ENCODE measurements around the gene UBE3D. TPM values are rescaled to one million over a fixed set of nuclear protein-coding genes. Genes with fewer than 3 reads are reported as not detected.

The UBE3D gene
- total RNA-seq (1 to 10 TPM; 4.1 to 4.2 TPM), total RNA-seq (3.8 to 18.3 (median 9.7) reads per million in 172 experiments)
- polyA plus RNA-seq (2013, experiment 1 of 2): 3.9 TPM
- polyA plus RNA-seq (2013, experiment 2 of 2): 4.5 TPM

DNA sequence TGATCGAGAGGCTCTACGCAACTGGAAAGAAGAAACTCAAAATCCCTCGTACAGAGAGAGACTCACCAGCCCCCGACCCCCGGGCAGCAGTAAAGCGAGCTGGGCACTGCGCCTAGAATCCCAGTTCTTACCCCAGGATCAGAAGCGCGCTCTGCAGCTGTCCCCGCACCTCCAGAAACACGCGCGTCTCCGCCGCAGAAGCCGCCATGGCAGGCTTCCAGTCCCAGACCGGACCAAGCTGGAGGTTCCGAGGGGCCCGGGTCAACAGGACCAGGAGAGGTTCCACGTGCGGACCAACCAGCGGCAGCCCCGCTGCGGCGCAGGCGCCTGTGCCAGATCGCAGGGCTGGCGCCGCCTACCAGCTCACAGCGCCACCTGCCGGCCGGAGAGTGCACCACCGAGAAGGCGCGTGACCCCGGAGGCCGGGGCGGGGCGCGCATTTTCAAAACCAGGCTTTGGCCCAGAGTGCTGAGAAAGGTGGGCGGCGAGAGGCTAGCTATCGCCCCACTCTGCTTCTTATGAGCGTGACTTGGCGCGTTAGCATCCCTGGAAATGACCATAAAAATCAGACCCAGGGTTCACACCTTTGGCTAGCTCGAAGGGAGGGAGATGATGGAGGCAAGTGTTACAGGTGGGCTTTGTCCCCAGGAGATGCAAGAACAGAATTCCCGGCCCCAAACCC lies at the start of gene UBE3D:
Gene UBE3D (minus strand): TSS at position 331 of the 682 bp plus-strand sequence. CDS start 123 bp downstream, at position 208.
- POLR2A ChIA-PET: interaction anchor here (0.8 to 1.6 kb wide), 7 partner anchors 11 to 1314 kb away, joined by 3 to 8 read pairs (median 6); partner anchors contain the start of genes PGM3, RWDD2A and TENT5A
- ATAC-seq (ENCODE audit: poor library complexity) (peak; percentile 61), DNase-seq (peak; percentile 83 to 95 (median 90))
- Mint-ChIP-seq H3K4me3 (peak within 1 kb of the TSS; percentile 93), H3K9me3 (no peaks in the 10 kb centered on the region), H3K4me1 (ENCODE audit: low read depth) (peaks cover 62% of the 10 kb centered on the region), H3K27me3 (no peaks in the 10 kb centered on the region), H3K27ac (peak within 1 kb of the TSS; percentile 47), H3K36me3 (ENCODE audit: low read depth) (peaks cover 14% of the 10 kb centered on the region)
- CTCF ChIA-PET: interaction anchor here (0.7 to 2.6 kb wide), 23 partner anchors 8 to 1162 kb away, joined by 3 to 12 read pairs (median 4); partner anchors contain the start of genes CEP162, CYB5R4, PGM3 and RWDD2A
- TF ChIP-seq, protein P1, sequence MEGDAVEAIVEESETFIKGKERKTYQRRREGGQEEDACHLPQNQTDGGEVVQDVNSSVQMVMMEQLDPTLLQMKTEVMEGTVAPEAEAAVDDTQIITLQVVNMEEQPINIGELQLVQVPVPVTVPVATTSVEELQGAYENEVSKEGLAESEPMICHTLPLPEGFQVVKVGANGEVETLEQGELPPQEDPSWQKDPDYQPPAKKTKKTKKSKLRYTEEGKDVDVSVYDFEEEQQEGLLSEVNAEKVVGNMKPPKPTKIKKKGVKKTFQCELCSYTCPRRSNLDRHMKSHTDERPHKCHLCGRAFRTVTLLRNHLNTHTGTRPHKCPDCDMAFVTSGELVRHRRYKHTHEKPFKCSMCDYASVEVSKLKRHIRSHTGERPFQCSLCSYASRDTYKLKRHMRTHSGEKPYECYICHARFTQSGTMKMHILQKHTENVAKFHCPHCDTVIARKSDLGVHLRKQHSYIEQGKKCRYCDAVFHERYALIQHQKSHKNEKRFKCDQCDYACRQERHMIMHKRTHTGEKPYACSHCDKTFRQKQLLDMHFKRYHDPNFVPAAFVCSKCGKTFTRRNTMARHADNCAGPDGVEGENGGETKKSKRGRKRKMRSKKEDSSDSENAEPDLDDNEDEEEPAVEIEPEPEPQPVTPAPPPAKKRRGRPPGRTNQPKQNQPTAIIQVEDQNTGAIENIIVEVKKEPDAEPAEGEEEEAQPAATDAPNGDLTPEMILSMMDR (IDR thresholded peaks at IDR 0.05): peak; percentile 98
- Histone ChIP-seq H3K27ac (ENCODE audit: low read depth in 1 of 2, low read length in 2 of 2) (peak within 1 kb of the TSS in 1 of 2 donors; percentile 42), H3K9me3 (ENCODE audit: control insufficient read depth in 1 of 2, insufficient read depth in 1 of 2, low read length in 2 of 2) (no peaks in the 10 kb centered on the region), H3K4me3 (ENCODE audit: low read length) (peak within 1 kb of the TSS; percentile 85), H3K4me1 (ENCODE audit: insufficient read depth, low read length) (peaks cover 14% of the 10 kb centered on the region), H3K36me3 (ENCODE audit: insufficient read depth, low read length) (no peaks in the 10 kb centered on the region), H3K27me3 (ENCODE audit: control insufficient read depth in 1 of 2, insufficient read depth in 2 of 2, low read length in 2 of 2) (no peaks in the 10 kb centered on the region)
- intact Hi-C loops (cut with DNase I, micrococcal nuclease): loop anchor here (2.0 to 10.0 kb wide), 6 partner anchors 127 to 1162 kb away; partner anchors contain the start of genes CEP162 (in 2 of the 2), IBTK (in 1 of the 2), PGM3 (in 1 of the 2) and PRSS35 (in 1 of the 2)

DNA sequence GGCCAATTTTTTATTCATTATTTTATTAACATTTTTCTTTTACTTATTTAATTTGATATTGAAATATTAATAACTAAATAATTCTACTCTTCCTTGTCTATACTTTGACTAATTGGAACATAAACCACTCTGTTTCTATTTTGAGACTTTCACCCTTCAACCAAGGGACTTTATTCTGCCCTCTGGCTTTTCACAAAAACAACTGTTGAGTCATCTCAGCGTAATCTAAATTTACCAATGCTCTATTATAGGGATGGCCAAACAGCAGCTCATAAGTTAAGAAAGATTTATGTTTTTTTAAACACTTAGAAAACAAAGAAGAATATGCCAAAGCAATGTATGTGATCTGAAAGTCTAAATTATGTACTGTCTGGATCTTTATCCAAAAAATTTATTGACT lies 48.5 kb upstream of the UBE3D start:
- Histone ChIP-seq H3K27me3 (ENCODE audit: control insufficient read depth in 1 of 2, insufficient read depth in 2 of 2, low read length in 2 of 2) (no peaks in the 10 kb centered on the region), H3K4me1 (ENCODE audit: insufficient read depth, low read length) (no peaks in the 10 kb centered on the region), H3K9me3 (ENCODE audit: control insufficient read depth in 1 of 2, insufficient read depth in 1 of 2, low read length in 2 of 2) (no peaks in the 10 kb centered on the region), H3K36me3 (ENCODE audit: insufficient read depth, low read length) (peaks cover 32% of the 10 kb centered on the region), H3K27ac (ENCODE audit: low read depth in 1 of 2, low read length in 2 of 2) (no peak overlapping the region), H3K4me3 (ENCODE audit: low read length) (no peak overlapping the region)
- no peak for DNase-seq
- intact Hi-C loops (cut with DNase I, micrococcal nuclease): no loop called here
- Mint-ChIP-seq H3K4me3 (no peak overlapping the region), H3K27ac (no peak overlapping the region), H3K9me3 (no peaks in the 10 kb centered on the region), H3K4me1 (ENCODE audit: low read depth) (no peaks in the 10 kb centered on the region), H3K27me3 (no peaks in the 10 kb centered on the region), H3K36me3 (ENCODE audit: low read depth) (peaks cover 60% of the 10 kb centered on the region)
- POLR2A ChIA-PET: no interaction called here
- CTCF ChIA-PET: no interaction called here
- TF ChIP-seq, protein P1 (IDR thresholded peaks at IDR 0.05): no peak
- no peak for ATAC-seq (ENCODE audit: poor library complexity)

- H3K36me3 ChIP-seq (ENCODE audit: insufficient read depth, low read length): peaks cover 32% of the 10 kb centered on the region
- H3K27me3 ChIP-seq (ENCODE audit: control insufficient read depth in 1 of 2, insufficient read depth in 2 of 2, low read length in 2 of 2): no peaks in the 10 kb centered on the region
- no peak overlapping the region for H3K27ac Mint-ChIP-seq
- no peak overlapping the region for H3K4me3 Mint-ChIP-seq
- H3K4me1 ChIP-seq (ENCODE audit: insufficient read depth, low read length): no peaks in the 10 kb centered on the region
- H3K27me3 Mint-ChIP-seq: no peaks in the 10 kb centered on the region
- DNase-seq (no peak), ATAC-seq (ENCODE audit: poor library complexity) (no peak)
- H3K9me3 ChIP-seq (ENCODE audit: control insufficient read depth in 1 of 2, insufficient read depth in 1 of 2, low read length in 2 of 2): no peaks in the 10 kb centered on the region
- CTCF ChIA-PET: interaction anchor here (2.3 kb wide), 1 partner anchor 46 kb away, joined by 6 read pairs; the partner anchor contains the start of gene DOP1A
- TF ChIP-seq, protein P1 (IDR thresholded peaks at IDR 0.05): no peak
- H3K9me3 Mint-ChIP-seq: no peaks in the 10 kb centered on the region
- peaks cover 63% of the 10 kb centered on the region for H3K36me3 Mint-ChIP-seq (ENCODE audit: low read depth)
- H3K4me3 ChIP-seq (ENCODE audit: low read length): no peak overlapping the region
- H3K27ac ChIP-seq (ENCODE audit: low read depth in 1 of 2, low read length in 2 of 2): no peak overlapping the region
- H3K4me1 Mint-ChIP-seq (ENCODE audit: low read depth): no peaks in the 10 kb centered on the region
- POLR2A ChIA-PET: no interaction called here
- intact Hi-C loops (cut with DNase I, micrococcal nuclease): no loop called here
Observed at GRCh38 chr6:83113258-83113657, 47.6 kb upstream of the UBE3D start.

All from CD4-positive, alpha-beta T cell (primary cell).